K562 (cell line): ENCODE results near the gene SLC30A10. TPM values are rescaled to one million over a fixed set of nuclear protein-coding genes. Genes with fewer than 3 reads are reported as not detected.

Experiments
- ATAC-seq: fragments of 200-7000 bp; cut with Tn5 transposase; 3 replicates; pipeline ENCODE4 v1.9.1; 2020; ENCODE audit warnings: moderate library complexity
- BruUV-seq: library from RNA; stranded (reverse); fragments of 400-500 nt; replicated peaks from 2 replicates; lab custom pipeline; 2021; lab: Mats Ljungman, UMichigan
- CTCF ChIA-PET: fragments of 300-600 bp; formaldehyde crosslinking; extraction: SDS; loops from one replicate; lab custom pipeline; 2021; ENCODE audit warnings: low intra/inter-chr PET ratio; lab: Yijun Ruan, JAX
- POLR2A ChIA-PET: fragments of 300-600, 350-650 bp; sonication (Branson Sonifier 250); formaldehyde crosslinking; extraction: SDS; loops from one replicate; lab custom pipeline; 2021; ENCODE audit warnings: antibody characterized with exemption, inconsistent platforms; lab: Yijun Ruan, JAX
- DNase-seq, 4 experiments: peaks; one replicate each; pipeline versions ENCODE4 v3.0.0 to v3.0.0-alpha.2; 2011 to 2018; ENCODE audit warnings: low spot score in 3 of 4, mixed read lengths in 3 of 4; ENCODE audit errors: extremely low read depth in 1 of 4
- FAIRE-seq: peaks from 2 replicates; lab custom pipeline; 2011; peaks lifted over from hg19 to GRCh38; lab: Jason Lieb, UNC
- H2AFZ ChIP-seq: 2 replicates; pipeline ENCODE4 v1.6.0; 2011; ENCODE audit warnings: low read depth, low read length, control low read depth, inconsistent platforms
- H3K27ac ChIP-seq: fragments of 200-600 bp; 3 replicates; pipeline ENCODE4 v1.8.0; 2011; ENCODE audit warnings: low read depth, mild to moderate bottlenecking, control low read depth, inconsistent platforms, low read length, moderate library complexity, mixed read lengths; ENCODE audit errors: extremely low read depth
- H3K27me3 ChIP-seq, 2 experiments: fragments of 300-600 bp in 1 of 2; 2 replicates in 1 of 2; 3 replicates in 1 of 2; pipeline versions ENCODE4 v1.6.0 to v1.8.0; 2011; ENCODE audit warnings: inconsistent platforms in 2 of 2, low read length in 2 of 2, mild to moderate bottlenecking in 1 of 2, mixed read lengths in 1 of 2, moderate library complexity in 1 of 2; ENCODE audit not compliant: control insufficient read depth in 2 of 2, insufficient read depth in 2 of 2
- H3K36me3 ChIP-seq: fragments of 300-600 bp; 3 replicates; pipeline ENCODE4 v1.8.0; 2011; ENCODE audit warnings: mild to moderate bottlenecking, low read length, inconsistent platforms; ENCODE audit not compliant: control insufficient read depth, insufficient read depth
- H3K4me1 ChIP-seq, 2 experiments: fragments of 200-600 bp in 1 of 2; replicated peaks in 1 of 2; 2 replicates in 1 of 2; 3 replicates in 1 of 2; pipeline versions ENCODE4 v1.5.1 to v1.8.0; 2011; ENCODE audit warnings: inconsistent platforms in 2 of 2, low read length in 2 of 2, mild to moderate bottlenecking in 1 of 2, mixed read lengths in 1 of 2, moderate library complexity in 1 of 2; ENCODE audit not compliant: control insufficient read depth in 2 of 2, insufficient read depth in 2 of 2
- H3K4me2 ChIP-seq: 2 replicates; pipeline ENCODE4 v1.6.1; 2011; ENCODE audit warnings: low read length, control low read depth, inconsistent platforms, mixed read lengths; ENCODE audit not compliant: insufficient read depth
- H3K4me3 ChIP-seq: fragments of 200-600 bp; sonication (generic), shearing (Covaris generic); 2 replicates; pipeline ENCODE4 v1.5.1; 2016; ENCODE audit warnings: control low read depth, inconsistent platforms
- H3K79me2 ChIP-seq: fragments of 200-600 bp; 3 replicates; pipeline ENCODE4 v1.8.0; 2011; ENCODE audit warnings: low read length, inconsistent platforms; ENCODE audit not compliant: control insufficient read depth, insufficient read depth
- H3K9ac ChIP-seq, 2 experiments: 2 replicates each; pipeline versions ENCODE4 v1.6.0 to v1.6.1; 2011; ENCODE audit warnings: low read depth in 2 of 2, low read length in 2 of 2, control low read depth in 1 of 2, inconsistent platforms in 1 of 2, mild to moderate bottlenecking in 1 of 2, mixed read lengths in 1 of 2; ENCODE audit not compliant: insufficient read depth in 1 of 2
- H3K9me1 ChIP-seq: one replicate; pipeline ENCODE4 v1.6.0; 2011; ENCODE audit warnings: inconsistent platforms, mild to moderate bottlenecking, low read length, moderate library complexity; ENCODE audit not compliant: control insufficient read depth, insufficient read depth
- H3K9me3 ChIP-seq: replicated peaks from 2 replicates; pipeline ENCODE4 v1.5.1; 2011; ENCODE audit warnings: low read depth, low read length, inconsistent platforms; ENCODE audit not compliant: control insufficient read depth, insufficient read depth
- H4K20me1 ChIP-seq: replicated peaks from 2 replicates; pipeline ENCODE4 v1.6.1; 2011; ENCODE audit warnings: low read length, inconsistent platforms, mixed read lengths; ENCODE audit not compliant: control insufficient read depth, insufficient read depth
- C11orf30 ChIP-seq: fragments of 450-650 bp; IDR thresholded peaks from 2 replicates; pipeline ENCODE4 v1.6.1; 2016; ENCODE audit warnings: low read depth, mild to moderate bottlenecking
- CBFA2T2 ChIP-seq: fragments of 450-650 bp; conservative IDR thresholded peaks from 2 replicates; pipeline ENCODE4 v1.6.1; 2017; ENCODE audit warnings: mild to moderate bottlenecking
- CBFA2T3 ChIP-seq: fragments of 450-650 bp; IDR thresholded peaks from 2 replicates; pipeline ENCODE4 v1.6.1; 2017
- DPF2 ChIP-seq: fragments of 450-650 bp; IDR thresholded peaks from 2 replicates; pipeline ENCODE4 v1.6.1; 2016
- EP300 ChIP-seq: IDR thresholded peaks from 2 replicates; pipeline ENCODE4 v1.6.1; 2012; ENCODE audit warnings: low read length, improper control_type of control experiment
- EP400 ChIP-seq: fragments of 450-650 bp; IDR thresholded peaks from 2 replicates; pipeline ENCODE4 v1.6.1; 2017; ENCODE audit warnings: antibody characterized with exemption, mild to moderate bottlenecking, moderate library complexity
- HINFP ChIP-seq: fragments of 450-650 bp; conservative IDR thresholded peaks from 2 replicates; pipeline ENCODE4 v1.6.1; 2016; ENCODE audit warnings: missing genetic modification characterization, low read depth, mild to moderate bottlenecking, control low read depth, missing compliant biosample characterization
- JUND ChIP-seq, 2 experiments: IDR thresholded peaks; 2 replicates in 1 of 2; 3 replicates in 1 of 2; pipeline ENCODE4 v1.6.1; 2011; ENCODE audit warnings: borderline replicate concordance in 2 of 2, low read depth in 2 of 2, low read length in 2 of 2, improper control_type of control experiment in 1 of 2, missing biosample characterization in 1 of 2, missing genetic modification characterization in 1 of 2, missing genetic modification reagents in 1 of 2
- MTA1 ChIP-seq: fragments of 450-650 bp; IDR thresholded peaks from 2 replicates; pipeline ENCODE4 v1.6.1; 2017; ENCODE audit warnings: borderline replicate concordance
- NCOR1 ChIP-seq: fragments of 450-650 bp; IDR thresholded peaks from 2 replicates; pipeline ENCODE4 v1.6.1; 2016; ENCODE audit warnings: mild to moderate bottlenecking, moderate library complexity
- NKRF ChIP-seq: fragments of 450-650 bp; IDR thresholded peaks from 2 replicates; pipeline ENCODE4 v1.6.1; 2016; ENCODE audit warnings: borderline replicate concordance
- SMARCA4 ChIP-seq: fragments of 450-650 bp; IDR thresholded peaks from 2 replicates; pipeline ENCODE4 v1.6.1; 2016
- SMARCE1 ChIP-seq: fragments of 450-650 bp; IDR thresholded peaks from 2 replicates; pipeline ENCODE4 v1.7.1; 2016; ENCODE audit warnings: mild to moderate bottlenecking
- TAF9B ChIP-seq: fragments of 450-650 bp; IDR thresholded peaks from 2 replicates; pipeline ENCODE4 v1.6.1; 2018; ENCODE audit warnings: mild to moderate bottlenecking; ENCODE audit not compliant: partially characterized antibody
- TAL1 ChIP-seq: fragments of 450-650 bp; IDR thresholded peaks from 2 replicates; pipeline ENCODE4 v1.6.1; 2016; ENCODE audit warnings: mild to moderate bottlenecking
- TCF3 ChIP-seq: sonication (generic); formaldehyde crosslinking; IDR thresholded peaks from 2 replicates; pipeline ENCODE4 v1.4.0; 2020; ENCODE audit warnings: mild to moderate bottlenecking, missing genetic modification reagents
- TRIM24 ChIP-seq, 2 experiments: fragments of 450-650 bp; IDR thresholded peaks; 2 replicates each; pipeline ENCODE4 v1.6.1; 2016
- XRCC3 ChIP-seq: fragments of 450-650 bp; IDR thresholded peaks from 2 replicates; pipeline ENCODE4 v1.6.1; 2017; ENCODE audit warnings: mild to moderate bottlenecking, moderate library complexity
- ZBTB34 ChIP-seq: fragments of 250-450 bp; sonication (Bioruptor Pico); IDR thresholded peaks from 2 replicates; pipeline ENCODE4 v1.8.0; 2021; ENCODE audit warnings: mild to moderate bottlenecking, moderate library complexity
- ZNF274 ChIP-seq: IDR thresholded peaks from 2 replicates; pipeline ENCODE4 v1.6.1; 2011; ENCODE audit warnings: low read depth, mild to moderate bottlenecking, low read length, moderate library complexity, borderline replicate concordance
- ZNF316 ChIP-seq: fragments of 450-650 bp; IDR thresholded peaks from 2 replicates; pipeline ENCODE4 v1.6.1; 2016
- ZNF384 ChIP-seq: IDR thresholded peaks from 2 replicates; pipeline ENCODE4 v1.6.1; 2012; ENCODE audit warnings: low read depth, low read length, improper control_type of control experiment
- WGBS: fragments of 100-300 bp; shearing (Covaris generic); methylation state at CpG from one replicate; pipeline ENCODE4 v1.1.6; 2016; ENCODE audit warnings: low coverage, mixed read lengths; ENCODE audit not compliant: insufficient coverage; ENCODE audit errors: missing lambda C conversion rate; 5-methylcytosine and 5-hydroxymethylcytosine counted together
- in situ Hi-C: fragments of 300-500 bp; cut with MboI; formaldehyde crosslinking; loops from 4 replicates; pipeline ENCODE4 v1.15.0; 2018; ENCODE audit warnings: inconsistent platforms, mixed read lengths
- intact Hi-C: fragments of 100-400 bp; cut with micrococcal nuclease; formaldehyde crosslinking; loops from 2 replicates; pipeline ENCODE4 v1.14.2; 2022
- polyA plus RNA-seq, 8 experiments: library from polyadenylated mRNA; depleted of rRNA in 4 of 8; stranded (reverse) in 5 of 8; unstranded in 3 of 8; fragments of >200 nt; fragmentation: Nextera tagmentation in 2 of 8; fragmentation: Illumina TruSeq in 1 of 8; extraction: Ambion mirVana in 2 of 8; extraction: Trizol in 1 of 8; gene quantifications; 2 replicates each; pipeline versions ENCODE4 v1.2.1 to v1.2.3, GENCODE V29; 2011 to 2014; ENCODE audit warnings: inconsistent platforms in 1 of 8, missing spikeins in 1 of 8
- total RNA-seq, 7 experiments: library from RNA; depleted of rRNA in 6 of 7; stranded (reverse); fragments of >200 nt in 6 of 7; fragmentation: Illumina TruSeq in 2 of 7; extraction: Trizol in 2 of 7; gene quantifications; 2 replicates each; pipeline versions ENCODE4 v1.2.1 to v1.2.3, GENCODE V29; 2011 to 2021; ENCODE audit warnings: low replicate concordance in 1 of 7

Gene SLC30A10
- total and polyA plus RNA-seq, 9 of the 15 experiments (the other 6 are each of a cell fraction or from before 2014, with no cell fraction given): 2.6 to 11.3 (median 7.1) TPM

GRCh38 chr1:219910716-219911115 lies 17.6 kb downstream of the SLC30A10 start:
- in situ Hi-C loops (loop anchor here (10.0 kb wide), 1 partner anchor 606 kb away; no protein-coding TSS in a partner anchor), intact Hi-C loops (no loop called here)
- Histone ChIP-seq H3K4me2 (no peak overlapping the region), H3K36me3 (peaks cover 20% of the 10 kb centered on the region), H3K9ac (no peak overlapping the region), H3K27me3 (no peaks in the 10 kb centered on the region), H3K9me3 (0 out of 2 replicates have a peak, but pooled peaks cover 3% of the 10 kb centered on the region), H3K79me2 (no peaks in the 10 kb centered on the region; the same call in 2 of the 3 replicates), H3K9me1 (no peaks in the 10 kb centered on the region), H3K4me3 (no peak overlapping the region), H4K20me1 (no peaks in the 10 kb centered on the region), H3K27ac (peak overlapping the region; percentile 8; the same call in 1 of the 3 replicates), H3K4me1 (peaks cover 21 to 46% of the 10 kb centered on the region in 2 experiments), H2AFZ (peak overlapping the region; percentile 32)
- BruUV-seq: no TSS peak
- ChIA-PET CTCF (no interaction called here), POLR2A (no interaction called here)
- WGBS: 45% methylated on average over 6 of the region's 6 CpGs
- no peak for ATAC-seq
- DNase-seq: no peak
- no peak for FAIRE-seq
- TF ChIP-seq JUND (IDR thresholded peaks at IDR 0.05; ENCODE audit: borderline replicate concordance, low read depth, low read length): no peak
- TF ChIP-seq JUND (tag; IDR thresholded peaks at IDR 0.05; ENCODE audit: borderline replicate concordance, low read depth, low read length): no peak
- peak; percentile 61; the same call in 1 of the 2 replicates for TF ChIP-seq ZNF384
- TF ChIP-seq NCOR1: peak; percentile 19; the same call in 1 of the 2 replicates
- peak; percentile 60 for TF ChIP-seq C11orf30
- TF ChIP-seq ZNF316: peak; percentile 74
- peak; percentile 9 to 32; a peak in 1 of 4 replicates for TF ChIP-seq TRIM24 (IDR thresholded peaks at IDR 0.05)
- 0 out of 2 replicates have a peak, but pooled peaks have one; percentile 3 for TF ChIP-seq HINFP (tag)
- no peak for TF ChIP-seq TAF9B
- TF ChIP-seq SMARCA4: peak; percentile 69
- TF ChIP-seq SMARCE1: peak; percentile 60
- TF ChIP-seq DPF2: peak; percentile 70
- peak; percentile 63 for TF ChIP-seq TCF3 (CRISPR knock-in tag)
- peak; percentile 72 for TF ChIP-seq CBFA2T3
- TF ChIP-seq CBFA2T2: peak; percentile 24; the same call in 1 of the 2 replicates
- TF ChIP-seq ZBTB34 (CRISPR knock-in tag): no peak
- TF ChIP-seq TAL1: peak; percentile 55; the same call in 1 of the 2 replicates
- no peak for TF ChIP-seq EP400
- TF ChIP-seq NKRF: no peak
- no peak for TF ChIP-seq ZNF274
- no peak for TF ChIP-seq XRCC3
- 0 out of 2 replicates have a peak, but pooled peaks have one; percentile 24 for TF ChIP-seq MTA1
- peak; percentile 50 for TF ChIP-seq EP300
